ENCODE measurements around the gene PAQR5.

The PAQR5 gene

GRCh38 chr15:69394556-69395282 is 96.0 kb downstream of the PAQR5 start:
- peak; percentile 65 for DNase-seq

GRCh38 chr15:69395460-69395859 is 96.7 kb downstream of the PAQR5 start:
- no peak for DNase-seq

GRCh38 chr15:69395991-69396390 is 97.3 kb downstream of the PAQR5 start:
- no peak for DNase-seq

GRCh38 chr15:69398491-69398891 is 99.8 kb downstream of the PAQR5 start:
- DNase-seq, result no peak

GRCh38 chr15:69400850-69401249 is 102.1 kb downstream of the PAQR5 start:
- no peak for DNase-seq

GRCh38 chr15:69402816-69403215 is 104.1 kb downstream of the PAQR5 start:
- DNase-seq, result no peak

GRCh38 chr15:69403594-69403993 is 104.9 kb downstream of the PAQR5 start:
- DNase-seq, result no peak

- DNase-seq, result no peak
Measured at GRCh38 chr15:69405110-69405509, 106.4 kb downstream of the PAQR5 start.

- no peak for DNase-seq
Measured at GRCh38 chr15:69407719-69408400, 109.1 kb downstream of the PAQR5 start.

- DNase-seq, result no peak
Measured at GRCh38 chr15:69408841-69409240, 110.1 kb downstream of the PAQR5 start.

GRCh38 chr15:69410248-69410874 is 111.6 kb downstream of the PAQR5 start:
- DNase-seq, result no peak

- no peak for DNase-seq
Measured at GRCh38 chr15:69412274-69412673, 113.6 kb downstream of the PAQR5 start.

GRCh38 chr15:69412701-69413100 is 114.0 kb downstream of the PAQR5 start:
- no peak for DNase-seq

GRCh38 chr15:69413822-69414700 is 115.3 kb downstream of the PAQR5 start, which contains the start of gene KIF23:
Gene KIF23, plus strand, starts transcription at chr15:69414349. Its CDS starts 117 bp downstream, at chr15:69414466.
- DNase-seq, result peak; percentile 88

GRCh38 chr15:69414701-69415167 is 116.0 kb downstream of the PAQR5 start:
- DNase-seq, result no peak

- no peak for DNase-seq
Measured at GRCh38 chr15:69415381-69415780, 116.7 kb downstream of the PAQR5 start.

GRCh38 chr15:69417581-69417980 is 118.9 kb downstream of the PAQR5 start:
- no peak for DNase-seq

- no peak for DNase-seq
Measured at GRCh38 chr15:69421498-69421897, 122.8 kb downstream of the PAQR5 start.

- no peak for DNase-seq
Measured at GRCh38 chr15:69422336-69422895, 123.7 kb downstream of the PAQR5 start.

- DNase-seq, result no peak
Measured at GRCh38 chr15:69424001-69424400, 125.3 kb downstream of the PAQR5 start.

GRCh38 chr15:69424748-69425413 is 126.2 kb downstream of the PAQR5 start:
- DNase-seq, result no peak

GRCh38 chr15:69433831-69434230 is 135.1 kb downstream of the PAQR5 start:
- DNase-seq, result no peak

Measured in KG1 (cell line).